Right lung (tissue), 10 donors: Measurements from ENCODE around the gene PRKAB2. TPM values are rescaled to one million over a fixed set of nuclear protein-coding genes. Genes with fewer than 3 reads are reported as not detected.
"Not testable (repeated sequence)": the region's sequence is repeated elsewhere in the genome, so short reads cannot be mapped to it uniquely, and the experiment has no call there.

Source experiments
- DNase-seq, 2 donors: peaks; one replicate each; pipeline ENCODE4 v3.0.0-alpha.2; 2013
- long read RNA-seq, 8 donors: transcript quantifications; one replicate each; lab custom pipeline, GENCODE V29; 2026
- polyA plus RNA-seq, 5 donors: library from polyadenylated mRNA; unstranded; fragments of 120-200 nt; gene quantifications; one replicate each; pipeline versions ENCODE4 v1.2.1 to v1.2.3, GENCODE V29; 2013; ENCODE audit warnings: inconsistent platforms in 1 of 5, low replicate concordance in 1 of 5; ENCODE audit not compliant: insufficient read length in 5 of 5, insufficient read depth in 1 of 5

Gene PRKAB2, protein sequence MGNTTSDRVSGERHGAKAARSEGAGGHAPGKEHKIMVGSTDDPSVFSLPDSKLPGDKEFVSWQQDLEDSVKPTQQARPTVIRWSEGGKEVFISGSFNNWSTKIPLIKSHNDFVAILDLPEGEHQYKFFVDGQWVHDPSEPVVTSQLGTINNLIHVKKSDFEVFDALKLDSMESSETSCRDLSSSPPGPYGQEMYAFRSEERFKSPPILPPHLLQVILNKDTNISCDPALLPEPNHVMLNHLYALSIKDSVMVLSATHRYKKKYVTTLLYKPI
- polyA plus RNA-seq: 10 to 100 TPM; 24.0 to 41.0 (median 32.5) TPM
- long read RNA-seq, donor 1, full-length matches to known transcripts: 7 of 12 reads
- long read RNA-seq, donor 1, partial matches to known transcripts: 5 of 12 reads
- long read RNA-seq, donor 1, other reads (novel, unspliced or antisense): 0 of 12 reads
- long read RNA-seq, donor 2, full-length matches to known transcripts: 3 of 3 reads
- long read RNA-seq, donor 2, partial matches to known transcripts: 0 of 3 reads
- long read RNA-seq, donor 2, other reads (novel, unspliced or antisense): 0 of 3 reads
- long read RNA-seq, donor 3, full-length matches to known transcripts: 3 of 3 reads
- long read RNA-seq, donor 3, partial matches to known transcripts: 0 of 3 reads
- long read RNA-seq, donor 3, other reads (novel, unspliced or antisense): 0 of 3 reads
- long read RNA-seq, donor 4, full-length matches to known transcripts: 3 of 3 reads
- long read RNA-seq, donor 4, partial matches to known transcripts: 0 of 3 reads
- long read RNA-seq, donor 4, other reads (novel, unspliced or antisense): 0 of 3 reads
- long read RNA-seq, donor 5, full-length matches to known transcripts: 1 of 1 reads
- long read RNA-seq, donor 5, partial matches to known transcripts: 0 of 1 reads
- long read RNA-seq, donor 5, other reads (novel, unspliced or antisense): 0 of 1 reads
- long read RNA-seq, donor 6, full-length matches to known transcripts: 2 of 2 reads
- long read RNA-seq, donor 6, partial matches to known transcripts: 0 of 2 reads
- long read RNA-seq, donor 6, other reads (novel, unspliced or antisense): 0 of 2 reads
- long read RNA-seq, donor 7, full-length matches to known transcripts: 4 of 75 reads
- long read RNA-seq, donor 7, partial matches to known transcripts: 71 of 75 reads
- long read RNA-seq, donor 7, other reads (novel, unspliced or antisense): 0 of 75 reads
- long read RNA-seq, donor 8, full-length matches to known transcripts: 1 of 1 reads
- long read RNA-seq, donor 8, partial matches to known transcripts: 0 of 1 reads
- long read RNA-seq, donor 8, other reads (novel, unspliced or antisense): 0 of 1 reads

DNA sequence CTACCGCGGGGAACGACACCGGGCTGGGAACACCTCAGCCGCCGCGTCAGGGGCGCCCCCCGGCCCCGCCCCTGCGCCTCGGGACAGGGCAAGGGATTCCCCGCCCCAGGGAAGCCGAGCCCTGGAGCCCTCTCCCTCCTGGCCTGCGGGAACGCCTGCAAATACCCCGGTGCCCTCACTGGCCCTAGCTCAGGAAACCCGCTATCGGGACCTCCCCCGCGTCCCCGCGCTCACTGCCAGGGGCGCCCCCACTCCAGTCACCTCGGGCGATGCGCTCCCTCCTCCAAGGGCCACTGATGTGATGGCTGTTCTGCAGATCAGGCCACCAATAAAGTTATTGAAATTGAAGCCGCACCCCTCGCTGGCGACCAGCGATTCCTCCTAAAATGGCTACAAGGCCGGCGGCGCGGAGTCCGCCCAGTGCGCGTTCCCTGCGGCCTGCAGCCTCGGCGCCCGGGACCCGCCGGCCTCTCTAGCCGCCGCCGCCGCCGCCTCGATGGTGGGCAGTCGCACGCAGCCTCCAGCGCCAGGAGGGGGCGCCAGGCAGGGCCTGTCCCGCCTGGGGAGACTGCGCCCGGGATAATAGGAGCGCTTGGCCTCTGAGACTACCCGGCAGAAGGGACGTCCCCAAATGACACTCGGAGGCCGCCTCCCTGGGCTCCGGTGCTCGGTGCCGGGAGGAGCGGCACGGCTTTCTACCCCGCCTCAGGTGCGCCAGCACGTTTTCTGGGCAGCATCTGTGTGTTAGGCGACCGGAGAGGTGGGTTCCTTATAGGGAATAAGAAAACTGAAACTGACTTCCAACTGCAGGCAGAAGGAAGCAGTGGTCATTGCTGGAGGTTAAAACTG, at the start of gene PRKAB2:
Gene PRKAB2 (minus strand): TSS at position 303 of the 849 bp plus-strand sequence. CDS start 326 bp downstream, outside the sequence.
- DNase-seq: peak; percentile 96 to 97

DNA sequence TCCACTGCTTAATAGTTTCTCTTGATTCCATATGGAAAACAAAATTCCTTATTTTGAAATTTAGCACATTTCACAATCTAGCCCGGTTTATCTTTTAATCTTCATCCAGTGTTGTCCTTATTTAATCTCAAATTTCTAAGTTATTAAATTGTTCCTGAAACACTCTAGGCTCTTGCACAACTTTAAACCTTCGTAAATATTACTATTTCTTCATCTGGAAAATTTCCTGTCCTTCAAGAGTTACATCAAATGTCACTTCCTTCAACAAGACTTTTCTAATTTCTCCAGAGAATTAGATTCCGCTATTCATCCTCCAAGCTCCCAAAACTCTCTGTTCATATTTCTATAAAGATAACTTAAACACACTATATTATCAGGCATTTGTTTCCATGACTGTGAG, 46.3 kb upstream of the PRKAB2 start:
- no peak for DNase-seq

GRCh38 chr1:147217141-147217540, 44.9 kb upstream of the PRKAB2 start:
- no peak for DNase-seq

DNA sequence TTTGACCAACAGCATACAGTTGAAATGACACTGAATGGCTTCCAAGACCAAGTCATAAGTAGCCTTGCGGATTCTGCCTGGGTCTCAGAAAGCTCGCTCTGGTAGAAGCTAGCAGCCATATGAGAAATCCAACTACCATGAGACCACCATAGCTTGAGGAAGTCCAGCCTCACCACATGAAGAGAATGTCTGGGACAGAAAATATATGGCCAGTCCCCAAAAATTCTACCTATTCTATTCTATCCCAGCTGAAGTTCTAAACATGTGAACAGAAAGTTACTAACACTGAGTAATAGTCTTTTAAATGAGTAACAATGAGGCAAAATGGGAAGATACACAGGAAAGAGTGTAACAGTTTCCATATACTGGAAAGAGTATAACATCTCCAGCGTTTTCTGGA, 43.9 kb upstream of the PRKAB2 start:
- DNase-seq: no peak

DNA sequence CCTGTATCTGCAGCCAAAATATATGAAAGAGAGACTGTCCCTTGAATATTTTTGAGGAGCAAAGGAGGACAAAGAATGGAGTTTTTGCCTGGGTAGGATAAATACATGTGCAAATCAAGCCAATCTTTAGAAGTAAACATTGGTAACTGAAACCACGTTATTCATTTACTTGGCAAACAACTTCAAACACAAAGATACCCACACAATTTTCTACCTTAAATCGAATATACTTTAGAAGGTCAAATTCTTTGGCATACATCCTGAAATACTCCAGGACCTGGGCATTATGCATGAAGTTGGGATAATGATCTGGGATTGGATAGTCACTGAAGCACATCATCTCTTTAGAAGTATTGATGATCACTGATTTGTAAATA, 43.3 kb upstream of the PRKAB2 start:
- no peak for DNase-seq

DNA sequence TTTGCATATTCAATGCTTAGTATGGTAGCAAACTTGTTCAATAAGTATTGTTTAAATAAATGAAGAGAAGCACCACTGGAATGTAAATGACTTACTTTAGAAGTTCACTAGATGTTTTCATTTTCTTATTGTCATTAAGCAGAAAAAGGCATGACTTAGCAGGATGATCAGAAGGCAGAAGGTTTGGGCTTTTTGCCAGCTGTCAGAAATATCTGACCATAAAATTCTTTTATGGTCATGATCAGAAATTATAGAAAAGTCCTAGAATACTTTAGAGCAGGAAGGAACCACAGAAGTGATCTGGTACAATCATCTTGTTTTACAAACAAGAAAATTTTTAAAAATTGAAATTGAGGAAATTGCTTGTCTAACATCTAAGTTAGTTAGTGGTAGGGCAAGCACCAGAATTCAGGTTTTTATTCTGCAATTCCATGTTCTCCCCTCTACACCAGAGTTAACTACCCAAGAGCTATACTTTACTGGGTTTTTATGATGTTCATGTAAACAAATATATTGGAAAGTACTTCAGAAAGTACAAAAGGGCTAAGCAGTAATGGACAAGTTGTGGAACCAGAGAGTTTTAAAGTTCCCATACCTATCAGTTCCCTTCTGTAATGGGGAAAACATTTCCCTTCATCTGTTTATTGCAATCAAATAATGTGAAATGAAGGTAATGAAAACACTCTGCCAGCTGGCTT, 42.7 kb upstream of the PRKAB2 start:
- DNase-seq: no peak

GRCh38 chr1:147214325-147214724, 42.1 kb upstream of the PRKAB2 start:
- no peak for DNase-seq

DNA sequence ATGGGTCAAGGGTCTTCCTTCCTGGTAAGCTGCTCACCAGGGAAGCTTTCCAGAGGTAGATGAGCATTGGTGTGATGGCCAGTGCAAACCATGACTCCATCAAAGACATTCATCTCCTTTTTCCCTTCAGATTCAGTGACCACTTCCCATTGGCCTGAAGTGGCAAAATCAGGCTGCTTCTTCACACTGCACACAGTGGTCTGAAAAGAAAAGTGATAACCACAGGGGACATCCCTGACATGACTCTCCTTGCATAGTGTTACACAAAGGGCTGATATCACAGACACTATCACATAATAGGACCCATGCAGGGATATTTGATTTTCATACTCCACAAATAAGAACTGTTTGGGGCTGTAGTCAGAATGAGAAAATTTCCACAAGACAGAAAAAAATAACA, 41.0 kb upstream of the PRKAB2 start:
- DNase-seq: no peak

- DNase-seq: no peak
Observed at GRCh38 chr1:147211577-147211976, 39.3 kb upstream of the PRKAB2 start.

- no peak for DNase-seq
Observed at GRCh38 chr1:147210987-147211386, 38.7 kb upstream of the PRKAB2 start.

- no peak for DNase-seq
Observed at GRCh38 chr1:147209825-147210821, 37.9 kb upstream of the PRKAB2 start.

- DNase-seq: no peak
Observed at GRCh38 chr1:147208619-147209018, 36.3 kb upstream of the PRKAB2 start.

- no peak for DNase-seq
Observed at GRCh38 chr1:147207192-147207591, 34.9 kb upstream of the PRKAB2 start.

- no peak for DNase-seq
Observed at GRCh38 chr1:147204080-147204479, 31.8 kb upstream of the PRKAB2 start.

DNA sequence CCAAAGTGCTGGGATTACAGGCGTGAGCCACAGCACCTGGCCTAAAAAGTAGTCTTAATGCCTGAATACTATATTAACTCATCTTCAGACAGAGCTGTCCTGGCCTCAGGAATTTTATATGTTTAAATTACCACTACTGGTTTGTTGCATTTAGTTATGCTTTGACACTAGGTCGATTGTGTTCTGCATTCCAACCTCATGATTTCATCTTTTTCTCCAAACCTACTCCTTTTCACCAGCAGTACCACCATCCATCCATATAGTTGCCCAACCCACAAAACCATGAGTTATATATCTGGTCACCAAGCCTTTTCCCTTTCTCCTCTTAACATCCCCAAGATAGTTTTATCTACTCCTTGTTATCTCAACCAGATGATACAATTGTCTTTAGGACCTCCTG, 30.3 kb upstream of the PRKAB2 start:
- no peak for DNase-seq

GRCh38 chr1:147201786-147202185, 29.5 kb upstream of the PRKAB2 start:
- DNase-seq: no peak

- DNase-seq: no peak
Observed at GRCh38 chr1:147201276-147201675, 29.0 kb upstream of the PRKAB2 start.

GRCh38 chr1:147197324-147197723, 25.1 kb upstream of the PRKAB2 start:
- DNase-seq: not testable (repeated sequence)

DNA sequence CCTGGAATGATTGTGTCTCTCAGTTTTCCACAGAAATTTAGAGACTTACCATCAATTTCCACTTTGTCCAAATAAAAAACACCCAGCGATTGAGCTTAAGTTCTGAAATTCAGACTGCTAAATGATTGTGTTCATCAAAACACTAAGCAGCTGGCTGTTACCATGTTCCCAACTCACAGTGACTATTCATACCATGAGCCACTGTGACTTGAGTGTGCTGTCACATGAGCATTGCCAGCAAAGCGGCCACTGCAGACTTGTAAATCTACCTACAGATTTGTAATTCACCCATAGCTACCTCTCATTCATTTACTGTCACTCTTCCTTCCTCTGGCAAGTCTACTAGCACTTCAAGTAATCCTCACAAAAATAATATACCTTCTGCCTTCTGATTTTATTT, 17.2 kb upstream of the PRKAB2 start:
- DNase-seq: no peak
